GM12872 (cell line): ENCODE measurements around the gene PATL2.

Source experiments
- CTCF ChIP-seq: IDR thresholded peaks from 3 replicates; pipeline ENCODE4 v1.5.1; 2011; ENCODE audit warnings: low read depth, mild to moderate bottlenecking, low read length, moderate library complexity; ENCODE audit not compliant: insufficient read depth

Gene PATL2

GRCh38 chr15:44729408-44730127 is 18.4 kb upstream of the PATL2 start:
- TF ChIP-seq CTCF: no peak

- no peak for TF ChIP-seq CTCF
These were observed 17.7 kb upstream of the PATL2 start for GRCh38 chr15:44728576-44729407.

- no peak for TF ChIP-seq CTCF
These were observed 16.5 kb upstream of the PATL2 start for GRCh38 chr15:44727485-44728231.

GRCh38 chr15:44726568-44727484 is 15.7 kb upstream of the PATL2 start:
- no peak for TF ChIP-seq CTCF

- TF ChIP-seq CTCF: no peak
These were observed 15.0 kb upstream of the PATL2 start for GRCh38 chr15:44726136-44726535.

GRCh38 chr15:44722011-44722410 is 10.9 kb upstream of the PATL2 start:
- TF ChIP-seq CTCF: no peak
